Measurements from ENCODE around the gene XCL1. TPM values are rescaled to one million over a fixed set of nuclear protein-coding genes. Genes with fewer than 3 reads are reported as not detected.
"Not testable (repeated sequence)": the region's sequence is repeated elsewhere in the genome, so short reads cannot be mapped to it uniquely, and the experiment has no call there.

XCL1 gene
- polyA plus RNA-seq, 1 donor: 0.19 TPM

GRCh38 chr1:168567568-168567967 is 8.8 kb upstream of the XCL1 start:
- no peak for DNase-seq (ENCODE audit: low read depth)

GRCh38 chr1:168568346-168568745 is 8.1 kb upstream of the XCL1 start:
- no peak for DNase-seq (ENCODE audit: low read depth)

- no peak for DNase-seq (ENCODE audit: low read depth)
Measured at GRCh38 chr1:168570652-168571051, 5.8 kb upstream of the XCL1 start.

- DNase-seq (ENCODE audit: low read depth): no peak
Measured at GRCh38 chr1:168572633-168573032, 3.8 kb upstream of the XCL1 start.

- not testable (repeated sequence) for DNase-seq (ENCODE audit: low read depth)
Measured at GRCh38 chr1:168574234-168574633, 2.2 kb upstream of the XCL1 start.

GRCh38 chr1:168578531-168579185 is 2.3 kb downstream of the XCL1 start:
- not testable (repeated sequence) for DNase-seq (ENCODE audit: low read depth)

GRCh38 chr1:168580290-168580689 is 3.9 kb downstream of the XCL1 start:
- DNase-seq (ENCODE audit: low read depth): not testable (repeated sequence)

GRCh38 chr1:168580991-168581390 is 4.6 kb downstream of the XCL1 start:
- not testable (repeated sequence) for DNase-seq (ENCODE audit: low read depth)

- DNase-seq (ENCODE audit: low read depth): no peak
Measured at GRCh38 chr1:168581817-168582572, 5.6 kb downstream of the XCL1 start.

- DNase-seq (ENCODE audit: low read depth): no peak
Measured at GRCh38 chr1:168582688-168583336, 6.4 kb downstream of the XCL1 start.

GRCh38 chr1:168583571-168583970 is 7.2 kb downstream of the XCL1 start:
- no peak for DNase-seq (ENCODE audit: low read depth)

- DNase-seq (ENCODE audit: low read depth): no peak
Measured at GRCh38 chr1:168585191-168585590, 8.8 kb downstream of the XCL1 start.

GRCh38 chr1:168585937-168586336 is 9.5 kb downstream of the XCL1 start:
- no peak for DNase-seq (ENCODE audit: low read depth)

- DNase-seq (ENCODE audit: low read depth): no peak
Measured at GRCh38 chr1:168589167-168589566, 12.8 kb downstream of the XCL1 start.

- no peak for DNase-seq (ENCODE audit: low read depth)
Measured at GRCh38 chr1:168591066-168591465, 14.7 kb downstream of the XCL1 start.

GRCh38 chr1:168591641-168592250 is 15.3 kb downstream of the XCL1 start:
- DNase-seq (ENCODE audit: low read depth): no peak

- not testable (repeated sequence) for DNase-seq (ENCODE audit: low read depth)
Measured at GRCh38 chr1:168595403-168595802, 19.0 kb downstream of the XCL1 start.

GRCh38 chr1:168598125-168598524 is 21.7 kb downstream of the XCL1 start:
- DNase-seq (ENCODE audit: low read depth): no peak

- DNase-seq (ENCODE audit: low read depth): no peak
Measured at GRCh38 chr1:168598892-168599291, 22.5 kb downstream of the XCL1 start.

GRCh38 chr1:168599641-168600040 is 23.2 kb downstream of the XCL1 start:
- no peak for DNase-seq (ENCODE audit: low read depth)

- DNase-seq (ENCODE audit: low read depth): no peak
Measured at GRCh38 chr1:168601051-168601450, 24.6 kb downstream of the XCL1 start.

GRCh38 chr1:168603501-168604110 is 27.2 kb downstream of the XCL1 start:
- DNase-seq (ENCODE audit: low read depth): no peak
